Stimulated activated memory B cell treated with anti-CD40 and anti-IgM and Interleukin-4, amounts not matched to agents 10 μg/mL and 1 μg/mL and 100 μg/mL, for 72 hours (primary cell): ENCODE measurements around the gene KCNJ1.

Experiments
- ATAC-seq: fragments of 150-1000 bp; cut with Tn5 transposase; 2 replicates; pipeline ENCODE4 v1.10.0; 2021
- H3K27ac Mint-ChIP-seq: one replicate; pipeline ENCODE4 v1.8.0; 2022; ENCODE audit warnings: mild to moderate bottlenecking, mixed read lengths
- H3K27me3 Mint-ChIP-seq: one replicate; pipeline ENCODE4 v1.8.0; 2022; ENCODE audit warnings: mixed read lengths
- H3K36me3 Mint-ChIP-seq: one replicate; pipeline ENCODE4 v1.8.0; 2022; ENCODE audit warnings: mixed read lengths
- H3K4me1 Mint-ChIP-seq: one replicate; pipeline ENCODE4 v1.8.0; 2022; ENCODE audit warnings: mixed read lengths
- H3K4me3 Mint-ChIP-seq: one replicate; pipeline ENCODE4 v1.8.0; 2022; ENCODE audit warnings: mild to moderate bottlenecking, moderate library complexity, mixed read lengths
- H3K9me3 Mint-ChIP-seq: one replicate; pipeline ENCODE4 v1.8.0; 2022; ENCODE audit warnings: mixed read lengths

KCNJ1 gene

DNA sequence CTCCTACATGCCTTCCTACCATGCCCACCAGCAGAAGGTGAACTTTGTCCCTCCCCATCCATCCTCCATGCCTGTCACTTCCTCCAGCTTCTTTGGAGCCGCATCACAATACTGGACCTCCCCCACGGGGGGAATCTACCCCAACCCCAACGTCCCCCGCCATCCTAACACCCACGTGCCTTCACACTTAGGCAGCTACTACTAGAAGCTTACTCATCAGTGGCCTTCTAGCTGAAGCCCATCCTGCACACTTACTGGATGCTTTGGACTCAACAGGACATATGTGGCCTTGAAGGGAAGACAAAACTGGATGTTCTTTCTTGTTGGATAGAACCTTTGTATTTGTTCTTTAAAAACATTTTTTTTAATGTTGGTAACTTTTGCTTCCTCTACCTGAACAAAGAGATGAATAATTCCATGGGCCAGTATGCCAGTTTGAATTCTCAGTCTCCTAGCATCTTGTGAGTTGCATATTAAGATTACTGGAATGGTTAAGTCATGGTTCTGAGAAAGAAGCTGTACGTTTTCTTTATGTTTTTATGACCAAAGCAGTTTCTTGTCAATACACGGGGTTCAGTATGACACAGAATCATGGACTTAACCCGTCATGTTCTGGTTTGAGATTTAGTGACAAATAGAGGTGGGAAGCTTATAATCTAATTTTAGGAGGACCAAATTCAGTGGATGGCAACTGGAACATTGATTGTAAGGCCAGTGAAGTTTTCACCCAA is 56.1 kb downstream of the KCNJ1 start:
- H3K4me1 Mint-ChIP-seq, result peaks cover 13% of the 10 kb centered on the region
- H3K27ac Mint-ChIP-seq, result no peak overlapping the region
- H3K36me3 Mint-ChIP-seq, result peaks cover 46% of the 10 kb centered on the region
- H3K27me3 Mint-ChIP-seq, result no peaks in the 10 kb centered on the region
- no peak for ATAC-seq
- no peak overlapping the region for H3K4me3 Mint-ChIP-seq
- no peaks in the 10 kb centered on the region for H3K9me3 Mint-ChIP-seq

DNA sequence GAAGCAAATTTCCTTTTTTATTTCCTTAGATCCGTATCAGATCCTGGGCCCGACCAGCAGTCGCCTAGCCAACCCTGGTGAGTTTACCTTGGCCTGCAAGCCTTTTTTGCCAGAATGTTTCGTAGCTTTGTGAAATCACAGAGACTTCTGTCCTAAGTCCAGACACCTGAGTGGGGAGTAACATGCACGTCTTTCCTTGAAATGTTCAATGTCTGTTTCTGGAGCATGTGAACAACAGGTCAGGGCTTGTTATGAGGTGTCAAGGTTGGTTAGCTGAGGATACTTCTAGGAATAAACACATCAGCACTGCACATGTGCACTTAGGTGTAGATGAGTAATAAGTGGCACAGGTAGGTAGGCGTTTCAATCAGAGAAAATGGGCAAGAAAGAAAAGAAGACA is 58.0 kb downstream of the KCNJ1 start:
- H3K4me1 Mint-ChIP-seq, result peaks cover 19% of the 10 kb centered on the region
- peaks cover 60% of the 10 kb centered on the region for H3K36me3 Mint-ChIP-seq

DNA sequence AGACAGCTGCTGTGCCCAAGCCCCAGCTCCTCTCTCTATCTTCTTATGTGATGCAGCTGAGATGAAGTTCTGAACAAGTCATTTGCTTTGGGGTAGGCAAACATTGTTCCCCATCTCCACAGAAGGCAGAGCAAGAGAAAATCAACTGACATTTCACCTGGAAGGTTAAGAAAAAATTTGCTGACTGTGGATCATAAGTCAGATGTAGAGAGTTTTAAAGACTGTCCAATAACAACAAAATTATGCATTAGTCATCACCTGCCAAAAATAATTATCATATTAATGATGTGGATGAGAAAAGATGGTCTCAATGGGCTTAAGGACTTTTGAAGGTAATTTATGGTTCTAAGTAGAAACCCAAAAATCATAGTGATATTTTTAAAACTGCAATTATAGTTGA is 59.2 kb downstream of the KCNJ1 start:
- H3K36me3 Mint-ChIP-seq, result peaks cover 72% of the 10 kb centered on the region

More for the DNA sequence above, 58.0 kb downstream of the KCNJ1 start:
- Mint-ChIP-seq H3K4me3 (no peak overlapping the region), H3K27me3 (no peaks in the 10 kb centered on the region), H3K27ac (no peak overlapping the region), H3K9me3 (no peaks in the 10 kb centered on the region)
- no peak for ATAC-seq

DNA sequence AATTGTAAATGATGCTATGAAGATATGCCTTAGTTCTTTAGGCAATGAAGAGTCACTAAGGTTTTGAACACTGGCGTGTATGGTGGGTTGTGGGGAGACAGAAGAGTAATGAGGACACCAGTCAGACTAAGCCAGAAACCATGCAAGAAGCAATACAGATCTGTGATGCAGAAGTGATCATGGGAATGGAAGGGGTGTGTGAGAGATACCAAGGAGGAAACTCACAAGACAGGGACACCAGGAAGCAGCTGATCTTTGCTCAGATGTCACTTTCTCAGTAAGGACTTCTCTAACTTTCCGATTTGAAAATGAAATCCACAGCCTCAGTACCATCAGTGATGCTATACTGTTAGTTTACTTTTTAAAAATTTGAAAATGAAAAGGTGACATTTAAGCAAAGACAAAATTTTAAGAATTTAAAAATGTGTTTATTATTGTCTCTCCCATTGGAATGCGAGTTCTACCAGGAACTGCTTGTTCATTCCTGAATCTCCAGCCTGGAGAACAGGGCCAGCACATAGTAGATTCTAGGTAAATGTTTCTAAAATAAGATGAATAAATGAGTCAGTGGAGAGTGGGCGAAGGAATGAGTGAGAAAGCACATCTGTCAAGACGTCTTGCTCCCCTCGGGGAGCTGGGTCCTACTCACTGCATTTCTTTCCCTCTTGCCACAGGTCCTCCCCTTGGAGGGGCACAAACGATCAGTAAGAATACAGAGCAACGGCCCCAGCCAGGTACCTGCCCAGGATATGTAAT is 60.4 kb downstream of the KCNJ1 start:
- no peaks in the 10 kb centered on the region for H3K9me3 Mint-ChIP-seq
- ATAC-seq, result no peak
- peaks cover 75% of the 10 kb centered on the region for H3K36me3 Mint-ChIP-seq
- H3K27me3 Mint-ChIP-seq, result no peaks in the 10 kb centered on the region
- H3K4me3 Mint-ChIP-seq, result no peak overlapping the region
- H3K4me1 Mint-ChIP-seq, result peaks cover 37% of the 10 kb centered on the region
- peak overlapping the region; percentile 34 for H3K27ac Mint-ChIP-seq

More for the DNA sequence above, 59.2 kb downstream of the KCNJ1 start:
- Mint-ChIP-seq H3K27me3 (no peaks in the 10 kb centered on the region), H3K4me3 (no peak overlapping the region), H3K9me3 (no peaks in the 10 kb centered on the region), H3K4me1 (peaks cover 27% of the 10 kb centered on the region), H3K27ac (peak overlapping the region; percentile 34)
- no peak for ATAC-seq

DNA sequence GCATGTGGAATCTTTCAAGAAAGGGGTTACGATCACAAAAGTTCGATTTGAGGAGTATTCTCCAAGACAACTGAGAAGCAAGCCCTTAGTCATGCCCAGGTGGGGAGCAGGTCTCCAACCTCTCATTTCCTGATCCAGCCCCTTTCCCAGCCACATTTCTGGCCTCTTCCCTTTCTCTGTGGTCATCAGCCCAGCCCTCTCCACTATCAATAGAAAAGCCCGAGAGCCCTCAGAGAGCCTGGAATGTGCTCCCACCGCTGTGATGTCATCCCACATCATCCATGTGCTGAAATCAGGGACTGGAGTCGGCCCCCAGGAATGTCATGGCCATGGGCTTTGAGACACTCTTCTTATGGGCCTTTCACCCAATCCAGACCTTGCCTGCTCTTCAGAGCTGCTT is 62.6 kb downstream of the KCNJ1 start:
- H3K9me3 Mint-ChIP-seq, result no peaks in the 10 kb centered on the region
- no peak overlapping the region for H3K4me3 Mint-ChIP-seq
- H3K4me1 Mint-ChIP-seq, result peaks cover 38% of the 10 kb centered on the region
- H3K27ac Mint-ChIP-seq, result peak overlapping the region; percentile 42
- no peaks in the 10 kb centered on the region for H3K27me3 Mint-ChIP-seq
- no peak for ATAC-seq
- H3K36me3 Mint-ChIP-seq, result peaks cover 55% of the 10 kb centered on the region

DNA sequence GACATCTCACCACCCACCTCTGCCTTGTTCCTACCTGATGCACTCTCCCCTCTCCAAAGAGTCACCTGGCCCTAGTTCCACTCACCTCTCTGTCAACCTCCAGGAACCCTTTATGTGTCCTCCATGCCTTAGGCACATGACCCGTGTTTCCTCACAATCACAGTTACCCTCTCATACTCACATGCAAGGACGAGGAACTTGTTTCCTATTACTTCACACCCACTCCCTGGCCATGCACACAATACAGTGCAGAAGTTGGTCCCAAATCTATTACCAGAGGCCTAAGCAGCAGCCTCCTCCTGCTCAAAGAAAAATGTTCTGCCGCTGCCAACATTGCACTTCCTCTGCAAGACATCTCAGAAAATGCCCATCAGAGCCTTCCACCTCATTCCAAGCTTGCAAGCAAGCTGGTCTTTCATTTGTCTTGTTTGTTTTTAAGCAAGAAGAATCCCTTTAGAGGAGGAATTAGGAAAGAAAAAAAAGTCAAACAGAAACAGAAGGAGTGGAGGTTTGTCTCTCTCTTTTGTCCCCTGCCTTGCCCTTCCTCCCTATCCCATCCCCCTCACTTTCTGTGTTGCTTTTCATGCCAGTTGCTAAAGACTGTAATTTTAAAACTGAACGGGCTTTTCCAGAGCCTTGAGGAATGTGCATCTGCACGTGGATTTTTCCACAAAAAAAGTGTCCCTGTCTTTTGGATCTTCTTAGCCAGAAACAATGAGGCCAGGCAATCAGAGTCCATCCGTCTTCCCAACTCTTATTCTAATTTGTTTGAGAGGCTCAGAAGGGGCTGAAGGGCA is 63.4 kb downstream of the KCNJ1 start:
- Mint-ChIP-seq H3K9me3 (no peaks in the 10 kb centered on the region), H3K36me3 (peaks cover 49% of the 10 kb centered on the region), H3K27ac (peak overlapping the region; percentile 40), H3K4me1 (peaks cover 38% of the 10 kb centered on the region), H3K4me3 (no peak overlapping the region), H3K27me3 (no peaks in the 10 kb centered on the region)
- ATAC-seq, result no peak

DNA sequence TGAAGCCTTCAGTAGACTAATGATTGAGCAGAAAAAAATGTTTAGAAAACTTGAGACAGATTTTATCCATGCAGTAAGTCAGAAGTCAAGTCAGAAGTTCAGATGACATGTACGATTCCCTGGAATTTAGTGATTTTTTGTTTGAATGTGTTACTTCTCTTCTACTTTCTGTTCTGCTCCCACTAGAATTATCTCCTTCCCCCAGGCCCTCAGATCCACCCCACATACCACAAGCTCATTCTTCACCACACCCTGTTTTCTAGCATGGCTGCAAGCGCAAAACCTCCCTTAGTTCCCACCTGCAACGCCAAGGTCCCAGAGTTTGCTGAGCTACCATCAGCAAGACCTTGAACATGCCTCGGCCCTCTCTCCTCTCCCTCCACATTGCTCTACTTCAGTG is 64.1 kb downstream of the KCNJ1 start:
- ATAC-seq, result no peak
- H3K4me3 Mint-ChIP-seq, result no peak overlapping the region
- H3K27ac Mint-ChIP-seq, result peak overlapping the region; percentile 40
- peaks cover 38% of the 10 kb centered on the region for H3K4me1 Mint-ChIP-seq
- peaks cover 53% of the 10 kb centered on the region for H3K36me3 Mint-ChIP-seq
- H3K27me3 Mint-ChIP-seq, result no peaks in the 10 kb centered on the region
- no peaks in the 10 kb centered on the region for H3K9me3 Mint-ChIP-seq

DNA sequence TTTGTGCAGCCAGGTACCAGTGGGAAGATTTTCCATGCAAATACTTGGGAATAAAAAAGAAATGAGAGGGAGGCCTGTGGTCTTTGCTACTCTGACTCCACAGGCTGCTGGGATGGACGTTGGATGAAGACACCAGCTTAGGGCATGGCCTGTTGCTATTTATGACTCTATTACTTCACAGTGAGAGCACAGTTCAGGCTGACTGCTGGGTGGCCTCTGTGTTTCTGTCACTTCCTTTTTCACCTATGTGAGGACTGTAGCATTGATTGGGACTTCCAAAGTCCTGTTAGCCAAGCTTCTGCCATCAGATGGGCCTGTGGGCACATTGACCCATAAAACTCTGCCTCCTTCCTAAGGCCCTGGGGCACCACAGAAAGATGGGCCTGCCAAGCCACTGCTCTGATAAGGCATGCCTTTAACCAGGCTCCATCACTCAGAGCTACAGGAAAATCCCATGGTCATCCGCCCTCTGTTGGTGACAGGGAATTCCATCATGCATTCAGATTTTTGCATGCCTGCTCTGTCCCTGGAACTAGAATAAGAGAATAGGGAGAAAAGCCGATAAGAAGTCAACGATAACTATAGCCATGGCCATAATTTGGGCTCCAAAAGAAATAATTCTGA is 64.6 kb downstream of the KCNJ1 start:
- H3K4me1 Mint-ChIP-seq, result peaks cover 41% of the 10 kb centered on the region
- peaks cover 53% of the 10 kb centered on the region for H3K36me3 Mint-ChIP-seq
- ATAC-seq, result no peak
- no peak overlapping the region for H3K27ac Mint-ChIP-seq
- H3K9me3 Mint-ChIP-seq, result no peaks in the 10 kb centered on the region
- H3K4me3 Mint-ChIP-seq, result no peak overlapping the region
- H3K27me3 Mint-ChIP-seq, result no peaks in the 10 kb centered on the region

DNA sequence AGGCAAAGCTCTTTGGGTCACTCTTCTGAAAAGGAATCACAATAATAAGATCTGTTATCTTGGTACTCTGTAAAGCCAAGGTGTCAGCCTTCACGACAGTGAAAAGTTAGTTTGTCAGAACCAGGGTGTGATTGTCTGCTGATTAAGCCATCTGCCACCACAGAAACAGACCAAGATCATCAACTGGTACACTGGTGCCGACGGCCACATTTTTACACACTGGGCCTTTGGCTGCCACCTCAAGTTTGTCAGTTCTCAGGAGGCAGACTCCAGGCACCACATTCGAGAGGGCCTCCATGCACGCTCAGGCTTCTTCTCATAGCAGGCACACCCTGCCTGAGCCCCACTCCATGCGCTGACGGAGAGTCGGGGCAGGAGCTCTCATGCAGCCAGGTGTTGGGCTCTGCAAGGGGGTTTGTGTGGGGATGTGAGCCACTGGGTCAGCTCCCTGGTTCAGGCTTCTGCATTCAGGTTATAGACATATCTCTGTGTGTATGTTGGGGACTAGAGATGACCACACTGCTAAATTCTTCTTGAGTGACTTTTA is 66.2 kb downstream of the KCNJ1 start:
- Mint-ChIP-seq H3K9me3 (no peaks in the 10 kb centered on the region), H3K27ac (peak overlapping the region; percentile 46), H3K27me3 (no peaks in the 10 kb centered on the region), H3K36me3 (peaks cover 51% of the 10 kb centered on the region), H3K4me1 (peaks cover 52% of the 10 kb centered on the region), H3K4me3 (no peak overlapping the region)
- no peak for ATAC-seq

DNA sequence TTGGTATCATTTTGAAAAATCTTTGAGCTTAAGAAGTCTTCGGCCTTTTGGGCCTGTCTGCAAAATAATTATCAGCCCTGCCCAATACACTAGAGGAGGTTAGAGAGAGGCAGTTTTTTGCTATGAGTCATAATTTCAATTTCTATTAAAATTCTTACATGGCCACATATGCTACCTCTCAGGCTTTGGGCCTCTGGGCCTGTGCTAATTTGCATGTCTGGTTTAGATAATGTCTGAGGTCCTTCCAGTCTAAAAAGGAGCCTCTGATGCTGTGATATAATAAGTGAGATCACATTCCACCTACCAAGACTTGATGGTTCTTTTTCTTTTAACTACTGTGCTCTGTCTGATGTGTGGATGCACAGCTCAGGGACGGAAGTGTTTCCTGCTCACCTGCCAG is 70.8 kb downstream of the KCNJ1 start:
- Mint-ChIP-seq H3K36me3 (peaks cover 51% of the 10 kb centered on the region), H3K4me1 (peaks cover 38% of the 10 kb centered on the region), H3K4me3 (no peak overlapping the region), H3K27me3 (no peaks in the 10 kb centered on the region), H3K27ac (peak overlapping the region; percentile 89), H3K9me3 (no peaks in the 10 kb centered on the region)
- ATAC-seq, result peak; percentile 93

DNA sequence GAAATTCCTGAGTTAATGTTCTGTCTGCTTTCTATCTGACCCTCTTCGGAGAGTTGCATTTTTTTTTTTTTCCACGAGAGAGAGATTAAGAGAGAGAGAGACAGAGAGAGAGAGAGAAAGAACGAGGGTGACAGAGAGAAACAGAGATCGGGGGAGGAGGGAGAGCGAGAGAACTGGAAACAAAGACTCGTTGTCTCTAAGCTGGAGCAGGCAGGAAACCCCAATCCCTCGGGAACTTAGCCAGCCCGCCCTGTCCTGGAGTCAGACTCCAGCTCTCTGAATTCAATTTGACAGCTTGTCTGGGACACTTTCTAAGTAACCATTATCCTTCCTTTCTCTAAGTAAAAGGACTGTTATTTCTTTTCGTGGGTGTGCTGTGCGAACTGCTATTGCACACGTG is 76.9 kb downstream of the KCNJ1 start:
- Mint-ChIP-seq H3K36me3 (peaks cover 67% of the 10 kb centered on the region), H3K4me1 (peaks cover 19% of the 10 kb centered on the region), H3K4me3 (no peak overlapping the region), H3K27ac (no peak overlapping the region), H3K9me3 (no peaks in the 10 kb centered on the region), H3K27me3 (no peaks in the 10 kb centered on the region)
- no peak for ATAC-seq

DNA sequence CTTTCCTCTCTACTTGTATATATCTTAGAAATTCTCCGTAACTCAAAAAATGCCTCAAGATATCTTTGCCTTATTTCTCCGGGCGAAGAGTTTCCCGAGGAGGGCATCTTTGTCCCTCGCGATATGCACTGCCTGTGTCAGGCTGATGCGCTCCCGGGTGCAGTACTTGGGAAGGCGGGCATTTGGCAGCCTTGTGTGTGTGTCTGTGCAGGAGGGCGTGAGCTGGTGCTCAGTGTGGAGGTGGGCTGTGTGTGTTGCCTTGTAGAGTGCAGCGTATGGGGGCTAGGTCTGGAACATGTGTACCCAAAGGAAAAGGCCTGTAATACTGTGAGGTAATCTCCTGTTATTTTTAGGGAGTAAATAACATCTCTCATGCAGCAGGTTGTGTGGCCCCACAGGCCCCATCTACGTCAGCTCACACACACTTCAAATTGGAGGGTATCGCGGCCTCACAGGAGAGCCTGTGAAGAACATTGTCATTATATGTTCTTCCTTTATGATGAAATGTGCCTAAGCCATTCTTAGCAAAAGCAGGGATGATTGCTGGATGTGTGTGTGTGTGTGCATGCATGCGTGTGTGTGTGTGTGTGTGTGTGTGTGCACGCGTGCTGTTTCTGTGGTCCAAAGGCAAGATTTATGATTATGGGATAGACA is 77.5 kb downstream of the KCNJ1 start:
- H3K36me3 Mint-ChIP-seq, result peaks cover 68% of the 10 kb centered on the region
- H3K9me3 Mint-ChIP-seq, result no peaks in the 10 kb centered on the region
- H3K27ac Mint-ChIP-seq, result peak overlapping the region; percentile 66

More for the DNA sequence above, 77.5 kb downstream of the KCNJ1 start:
- ATAC-seq, result no peak
- Mint-ChIP-seq H3K4me1 (peaks cover 18% of the 10 kb centered on the region), H3K27me3 (no peaks in the 10 kb centered on the region), H3K4me3 (no peak overlapping the region)
